OCI-LY3 (cell line): ENCODE results near the gene CNTNAP2.
"Not testable (repeated sequence)": the region's sequence is repeated elsewhere in the genome, so short reads cannot be mapped to it uniquely, and the experiment has no call there.

Source experiments
- H2AFZ ChIP-seq: fragments of 200-600, 300-600 bp; shearing (Covaris generic); 2 replicates; pipeline ENCODE4 v1.6.0; 2014; ENCODE audit warnings: antibody characterized with exemption, low read depth, low read length
- H3K27ac ChIP-seq: fragments of 200-600, 300-600 bp; sonication (generic); 2 replicates; pipeline ENCODE4 v1.5.1; 2014; ENCODE audit warnings: mild to moderate bottlenecking, low read length, moderate library complexity, mixed read lengths
- H3K27me3 ChIP-seq: fragments of 200-600, 300-600 bp; sonication (generic); 2 replicates; pipeline ENCODE4 v1.6.1; 2014; ENCODE audit warnings: low read depth, low read length, mixed read lengths
- H3K36me3 ChIP-seq: fragments of 200-600, 300-600 bp; sonication (generic); replicated peaks from 2 replicates; pipeline ENCODE3; 2014; ENCODE audit warnings: low read depth, low read length, mixed read lengths
- H3K4me1 ChIP-seq: fragments of 300-600, 200-600 bp; sonication (generic); 2 replicates; pipeline ENCODE4 v1.6.1; 2014; ENCODE audit warnings: low read length, mixed read lengths
- H3K4me2 ChIP-seq: fragments of 200-600, 300-600 bp; sonication (generic); 2 replicates; pipeline ENCODE4 v1.6.1; 2014; ENCODE audit warnings: low read length, mixed read lengths
- H3K4me3 ChIP-seq: fragments of 300-600, 200-600 bp; sonication (generic); 2 replicates; pipeline ENCODE4 v1.5.1; 2014; ENCODE audit warnings: antibody characterized with exemption, mild to moderate bottlenecking, low read length, moderate library complexity
- H3K79me2 ChIP-seq: fragments of 300-600, 200-600 bp; shearing (Covaris generic); 2 replicates; pipeline ENCODE4 v1.6.1; 2014; ENCODE audit warnings: mild to moderate bottlenecking, low read length, mixed read lengths
- H3K9ac ChIP-seq: fragments of 300-600, 200-600 bp; shearing (Covaris generic); 2 replicates; pipeline ENCODE4 v1.6.0; 2014; ENCODE audit warnings: mild to moderate bottlenecking, low read length, moderate library complexity
- H3K9me3 ChIP-seq: fragments of 200-600, 300-600 bp; shearing (Covaris generic); 2 replicates; pipeline ENCODE4 v1.6.1; 2014; ENCODE audit warnings: low read length, mixed read lengths; ENCODE audit not compliant: insufficient read depth
- H4K20me1 ChIP-seq: fragments of 200-600, 300-600 bp; sonication (generic); 2 replicates; pipeline ENCODE4 v1.6.1; 2016; ENCODE audit warnings: low read length, mixed read lengths; ENCODE audit not compliant: insufficient read depth
- CTCF ChIP-seq: fragments of 200-600, 300-600 bp; sonication (generic); IDR thresholded peaks from 2 replicates; pipeline ENCODE4 v1.5.1; 2014; ENCODE audit warnings: antibody characterized with exemption, low read length, low read depth
- EZH2phosphoT487 ChIP-seq: fragments of 200-600 bp; shearing (Covaris generic); IDR thresholded peaks from 2 replicates; pipeline ENCODE4 v1.6.1; 2018; ENCODE audit warnings: antibody characterized with exemption, mixed run types, low read depth

Gene CNTNAP2

DNA sequence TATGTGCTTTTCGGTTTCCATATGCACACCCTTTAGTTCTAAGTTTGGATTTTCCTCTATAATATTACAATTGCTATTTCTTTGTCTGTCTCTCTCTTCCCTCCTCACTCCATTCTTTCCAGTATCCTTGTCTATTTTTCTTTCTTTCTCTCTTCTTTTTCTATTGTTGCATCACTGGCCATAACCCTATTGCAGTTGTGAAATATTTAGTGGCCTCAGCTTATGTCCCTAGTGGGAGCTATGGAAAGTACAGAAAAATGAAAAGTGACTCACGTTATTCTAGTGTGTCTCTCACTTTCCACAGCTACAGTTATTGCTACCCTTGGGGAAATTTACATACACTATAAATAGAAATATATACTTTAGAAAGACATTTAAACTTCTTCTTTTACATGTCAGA is 59.1 kb downstream of the CNTNAP2 start:
- no peaks in the 10 kb centered on the region for H3K36me3 ChIP-seq
- no peak overlapping the region for H2AFZ ChIP-seq
- H4K20me1 ChIP-seq: no peaks in the 10 kb centered on the region
- TF ChIP-seq EZH2phosphoT487: no peak
- no peak for TF ChIP-seq CTCF
- H3K9me3 ChIP-seq: no peaks in the 10 kb centered on the region
- H3K4me1 ChIP-seq: no peaks in the 10 kb centered on the region
- H3K27me3 ChIP-seq: no peaks in the 10 kb centered on the region
- no peak overlapping the region for H3K9ac ChIP-seq
- no peak overlapping the region for H3K4me2 ChIP-seq
- H3K4me3 ChIP-seq: no peak overlapping the region
- no peaks in the 10 kb centered on the region for H3K79me2 ChIP-seq
- no peak overlapping the region for H3K27ac ChIP-seq

DNA sequence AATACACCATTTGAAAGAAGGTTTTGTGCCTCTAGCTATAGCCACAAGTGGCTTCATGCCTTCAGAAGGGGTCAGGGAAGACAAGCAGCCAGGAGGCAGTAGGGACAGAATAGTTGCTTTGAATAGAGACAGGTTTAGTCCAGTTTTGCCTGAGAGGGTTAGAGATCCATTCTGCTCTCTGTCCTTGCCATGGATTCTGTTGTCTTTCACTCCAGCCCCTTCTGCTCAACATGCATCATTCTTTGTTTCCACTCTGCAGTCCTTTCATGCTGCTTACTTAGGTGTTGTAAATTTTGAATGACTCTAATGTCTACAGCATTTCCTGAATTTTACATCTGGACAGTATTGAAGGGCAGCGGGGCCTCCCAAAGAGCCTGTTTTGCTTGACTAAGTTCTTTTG is 60.3 kb downstream of the CNTNAP2 start:
- Histone ChIP-seq H3K9ac (no peak overlapping the region), H3K36me3 (no peaks in the 10 kb centered on the region), H3K4me2 (no peak overlapping the region), H3K27me3 (no peaks in the 10 kb centered on the region), H3K4me3 (no peak overlapping the region), H3K27ac (no peak overlapping the region), H3K4me1 (no peaks in the 10 kb centered on the region), H3K79me2 (no peaks in the 10 kb centered on the region), H3K9me3 (no peaks in the 10 kb centered on the region), H2AFZ (no peak overlapping the region), H4K20me1 (no peaks in the 10 kb centered on the region)
- no peak for TF ChIP-seq EZH2phosphoT487

DNA sequence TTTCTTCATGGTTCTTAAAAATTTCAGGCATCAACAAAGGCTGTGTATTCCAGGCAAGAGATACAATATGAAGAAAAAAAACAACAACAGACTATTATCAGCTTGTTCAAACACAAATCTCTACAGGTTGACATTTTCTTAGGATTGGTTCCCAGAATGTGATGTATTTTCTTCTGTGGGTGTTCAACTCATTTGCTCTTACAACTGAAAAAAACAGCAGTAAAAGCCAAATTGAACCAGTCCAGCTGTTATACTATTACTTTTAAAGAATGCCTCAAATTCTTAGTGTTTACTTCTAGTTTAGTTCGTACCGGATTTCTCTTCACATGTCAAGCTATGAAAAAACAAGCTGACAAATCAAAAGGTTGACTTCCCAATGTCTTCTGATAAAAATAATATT is 60.7 kb downstream of the CNTNAP2 start:
- H3K27me3 ChIP-seq: no peaks in the 10 kb centered on the region
- no peak overlapping the region for H3K9ac ChIP-seq
- H2AFZ ChIP-seq: no peak overlapping the region
- H4K20me1 ChIP-seq: no peaks in the 10 kb centered on the region
- TF ChIP-seq CTCF (no peak), EZH2phosphoT487 (no peak)
- no peak overlapping the region for H3K4me2 ChIP-seq
- no peaks in the 10 kb centered on the region for H3K4me1 ChIP-seq
- H3K4me3 ChIP-seq: no peak overlapping the region
- H3K79me2 ChIP-seq: no peaks in the 10 kb centered on the region
- H3K36me3 ChIP-seq: no peaks in the 10 kb centered on the region
- no peak overlapping the region for H3K27ac ChIP-seq
- H3K9me3 ChIP-seq: no peaks in the 10 kb centered on the region

GRCh38 chr7:146185844-146186243 is 69.2 kb downstream of the CNTNAP2 start:
- Histone ChIP-seq H3K27ac (no peak overlapping the region), H3K4me3 (no peak overlapping the region), H4K20me1 (no peaks in the 10 kb centered on the region), H3K9me3 (no peaks in the 10 kb centered on the region), H3K4me2 (no peak overlapping the region), H3K79me2 (no peaks in the 10 kb centered on the region), H3K27me3 (no peaks in the 10 kb centered on the region), H2AFZ (no peak overlapping the region), H3K9ac (no peak overlapping the region), H3K4me1 (no peaks in the 10 kb centered on the region), H3K36me3 (no peaks in the 10 kb centered on the region)
- no peak for TF ChIP-seq CTCF
- no peak for TF ChIP-seq EZH2phosphoT487

GRCh38 chr7:146191428-146191827 is 74.8 kb downstream of the CNTNAP2 start:
- not testable (repeated sequence) for H3K79me2 ChIP-seq, H3K4me3 ChIP-seq, H2AFZ ChIP-seq, H4K20me1 ChIP-seq, H3K9me3 ChIP-seq, H3K9ac ChIP-seq, H3K27me3 ChIP-seq, H3K4me1 ChIP-seq, H3K4me2 ChIP-seq, H3K27ac ChIP-seq, H3K36me3 ChIP-seq
